Smooth muscle cell (in vitro differentiated cells): Measurements from ENCODE around the gene ZBTB5. TPM values are rescaled to one million over a fixed set of nuclear protein-coding genes. Genes with fewer than 3 reads are reported as not detected.

Experiments
- DNase-seq: peaks from one replicate; lab custom pipeline; 2025; ENCODE audit not compliant: unreplicated experiment; lab: John Stamatoyannopoulos, UW
- H2AFZ ChIP-seq: fragments of 200-600 bp; sonication (generic); 2 replicates; pipeline ENCODE4 v1.6.0; 2016; ENCODE audit warnings: antibody characterized with exemption, low read depth, mild to moderate bottlenecking
- H3F3A ChIP-seq: fragments of 200-600 bp; sonication (generic); 2 replicates; pipeline ENCODE4 v1.6.0; 2017; ENCODE audit warnings: antibody characterized with exemption, low read depth
- H3K27ac ChIP-seq: fragments of 200-600 bp; sonication (generic); 2 replicates; pipeline ENCODE4 v1.5.1; 2016; ENCODE audit warnings: low read depth, mild to moderate bottlenecking
- H3K27me3 ChIP-seq: fragments of 200-600 bp; sonication (generic); 2 replicates; pipeline ENCODE4 v1.6.1; 2016; ENCODE audit warnings: low read depth, mild to moderate bottlenecking
- H3K36me3 ChIP-seq: fragments of 200-600 bp; sonication (generic); 2 replicates; pipeline ENCODE4 v1.5.1; 2016; ENCODE audit warnings: low read depth
- H3K4me1 ChIP-seq: fragments of 200-600 bp; sonication (generic); 2 replicates; pipeline ENCODE4 v1.5.1; 2016; ENCODE audit warnings: low read depth
- H3K4me2 ChIP-seq: fragments of 200-600 bp; sonication (generic); 2 replicates; pipeline ENCODE4 v1.6.0; 2016; ENCODE audit warnings: mild to moderate bottlenecking
- H3K4me3 ChIP-seq: fragments of 200-600 bp; sonication (generic); 2 replicates; pipeline ENCODE4 v1.5.1; 2016; ENCODE audit warnings: mild to moderate bottlenecking
- H3K79me2 ChIP-seq: fragments of 200-600 bp; sonication (generic); 2 replicates; pipeline ENCODE4 v1.6.0; 2016; ENCODE audit warnings: low read depth, mild to moderate bottlenecking
- H3K9ac ChIP-seq: fragments of 200-600 bp; sonication (generic); 2 replicates; pipeline ENCODE4 v1.6.0; 2016; ENCODE audit warnings: low read depth
- H3K9me3 ChIP-seq: fragments of 200-600 bp; sonication (generic); replicated peaks from 2 replicates; pipeline ENCODE4 v1.5.1; 2016; ENCODE audit warnings: low read depth
- H4K20me1 ChIP-seq: fragments of 200-600 bp; sonication (generic); 2 replicates; pipeline ENCODE4 v1.6.0; 2016; ENCODE audit warnings: low read depth
- WGBS: methylation state at CpG from one replicate; pipeline ENCODE4 v1.1.7; 2016; ENCODE audit warnings: low lambda C conversion rate; 5-methylcytosine and 5-hydroxymethylcytosine counted together
- polyA plus RNA-seq: library from polyadenylated mRNA; unstranded; fragments of >200 nt; fragmentation: Nextera tagmentation; extraction: Ambion mirVana; gene quantifications from 2 replicates; pipeline ENCODE4 v1.2.1, GENCODE V29; 2016
- total RNA-seq: library from RNA; depleted of rRNA; stranded (reverse); fragments of >200 nt; gene quantifications from 2 replicates; pipeline ENCODE4 v1.2.3, GENCODE V29; 2014
- TF ChIP-seq, protein P1 (sequence below): fragments of 200-600 bp; sonication (generic); IDR thresholded peaks from 2 replicates; pipeline ENCODE4 v1.5.1; 2017; ENCODE audit warnings: borderline replicate concordance, mild to moderate bottlenecking, antibody characterized with exemption; ENCODE audit not compliant: insufficient read depth, poor library complexity, severe bottlenecking

ZBTB5 gene
- total and polyA plus RNA-seq, 2 experiments from 2014 or later = 4.3 to 21.8 TPM

GRCh38 chr9:37445832-37446231, 19.4 kb downstream of the ZBTB5 start:
- H3K4me2 ChIP-seq = no peak overlapping the region
- no peaks in the 10 kb centered on the region for H3F3A ChIP-seq
- H3K79me2 ChIP-seq = peaks cover 70% of the 10 kb centered on the region
- H3K27ac ChIP-seq = no peak overlapping the region
- no peak overlapping the region for H3K4me3 ChIP-seq
- H3K9ac ChIP-seq = no peak overlapping the region
- peaks cover 6% of the 10 kb centered on the region for H3K36me3 ChIP-seq
- H3K4me1 ChIP-seq = peaks cover 8% of the 10 kb centered on the region
- WGBS = 96% methylated on average over 6 of the region's 6 CpGs
- no peaks in the 10 kb centered on the region for H3K27me3 ChIP-seq
- H2AFZ ChIP-seq = no peak overlapping the region
- TF ChIP-seq, protein P1, sequence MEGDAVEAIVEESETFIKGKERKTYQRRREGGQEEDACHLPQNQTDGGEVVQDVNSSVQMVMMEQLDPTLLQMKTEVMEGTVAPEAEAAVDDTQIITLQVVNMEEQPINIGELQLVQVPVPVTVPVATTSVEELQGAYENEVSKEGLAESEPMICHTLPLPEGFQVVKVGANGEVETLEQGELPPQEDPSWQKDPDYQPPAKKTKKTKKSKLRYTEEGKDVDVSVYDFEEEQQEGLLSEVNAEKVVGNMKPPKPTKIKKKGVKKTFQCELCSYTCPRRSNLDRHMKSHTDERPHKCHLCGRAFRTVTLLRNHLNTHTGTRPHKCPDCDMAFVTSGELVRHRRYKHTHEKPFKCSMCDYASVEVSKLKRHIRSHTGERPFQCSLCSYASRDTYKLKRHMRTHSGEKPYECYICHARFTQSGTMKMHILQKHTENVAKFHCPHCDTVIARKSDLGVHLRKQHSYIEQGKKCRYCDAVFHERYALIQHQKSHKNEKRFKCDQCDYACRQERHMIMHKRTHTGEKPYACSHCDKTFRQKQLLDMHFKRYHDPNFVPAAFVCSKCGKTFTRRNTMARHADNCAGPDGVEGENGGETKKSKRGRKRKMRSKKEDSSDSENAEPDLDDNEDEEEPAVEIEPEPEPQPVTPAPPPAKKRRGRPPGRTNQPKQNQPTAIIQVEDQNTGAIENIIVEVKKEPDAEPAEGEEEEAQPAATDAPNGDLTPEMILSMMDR = no peak
- H3K9me3 ChIP-seq = no peaks in the 10 kb centered on the region
- no peak for DNase-seq
- H4K20me1 ChIP-seq = peaks cover 100% of the 10 kb centered on the region

- Histone ChIP-seq H2AFZ (no peak overlapping the region), H3K79me2 (peaks cover 61% of the 10 kb centered on the region), H3K9ac (no peak overlapping the region), H3K27ac (no peak overlapping the region), H3K36me3 (peaks cover 10% of the 10 kb centered on the region), H3K9me3 (no peaks in the 10 kb centered on the region), H3K27me3 (no peaks in the 10 kb centered on the region), H3K4me2 (no peak overlapping the region), H3K4me1 (peaks cover 8% of the 10 kb centered on the region), H4K20me1 (peaks cover 100% of the 10 kb centered on the region), H3K4me3 (no peak overlapping the region), H3F3A (peaks cover 7% of the 10 kb centered on the region)
- TF ChIP-seq, protein P1 = no peak
- 96% methylated on average over 2 of the region's 2 CpGs for WGBS
- no peak for DNase-seq
Observed at GRCh38 chr9:37444890-37445289, 20.4 kb downstream of the ZBTB5 start.

DNA sequence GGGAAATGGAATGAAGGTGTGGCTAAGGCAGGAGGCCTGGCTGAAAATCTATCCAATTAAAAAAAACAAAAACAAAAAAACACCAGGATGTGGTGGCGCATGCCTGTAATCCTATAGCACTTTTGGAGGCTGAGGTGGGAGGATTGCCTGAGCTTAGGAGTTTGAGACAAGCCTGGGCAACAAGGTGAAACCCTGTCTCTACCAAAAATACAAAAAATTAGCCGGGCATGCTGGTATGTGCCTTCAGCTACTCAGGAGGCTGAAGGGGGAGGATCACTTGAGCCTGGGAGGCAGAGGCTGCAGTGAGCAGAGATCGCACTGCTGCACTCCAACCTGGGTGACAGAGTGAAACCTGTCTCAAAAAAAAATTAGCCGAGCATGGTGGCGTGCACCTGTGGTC, 21.7 kb downstream of the ZBTB5 start:
- Histone ChIP-seq H3K79me2 (peaks cover 51% of the 10 kb centered on the region), H3K36me3 (peaks cover 10% of the 10 kb centered on the region), H3K4me3 (no peak overlapping the region), H3K4me1 (no peaks in the 10 kb centered on the region), H4K20me1 (peaks cover 100% of the 10 kb centered on the region), H3K4me2 (no peak overlapping the region), H3K9ac (no peak overlapping the region), H2AFZ (no peak overlapping the region), H3K9me3 (no peaks in the 10 kb centered on the region), H3F3A (peaks cover 7% of the 10 kb centered on the region), H3K27ac (no peak overlapping the region), H3K27me3 (no peaks in the 10 kb centered on the region)
- DNase-seq = no peak
- TF ChIP-seq, protein P1 = no peak
- 97% methylated on average over 5 of the region's 5 CpGs for WGBS

- Histone ChIP-seq H3F3A (peaks cover 7% of the 10 kb centered on the region), H3K4me1 (no peaks in the 10 kb centered on the region), H3K4me3 (no peak overlapping the region), H3K9ac (no peak overlapping the region), H3K9me3 (no peaks in the 10 kb centered on the region), H4K20me1 (peaks cover 100% of the 10 kb centered on the region), H3K27me3 (no peaks in the 10 kb centered on the region), H3K27ac (no peak overlapping the region), H3K4me2 (no peak overlapping the region), H3K36me3 (peaks cover 10% of the 10 kb centered on the region), H2AFZ (no peak overlapping the region), H3K79me2 (peaks cover 47% of the 10 kb centered on the region)
- TF ChIP-seq, protein P1 = no peak
- DNase-seq = no peak
- WGBS = 100% methylated on average over 2 of the region's 2 CpGs
Observed at GRCh38 chr9:37442556-37442955, 22.7 kb downstream of the ZBTB5 start.
